ENCODE data around the gene WDFY3.
"Not testable (repeated sequence)": the region's sequence is repeated elsewhere in the genome, so short reads cannot be mapped to it uniquely, and the experiment has no call there.

The WDFY3 gene

GRCh38 chr4:84852081-84852480 lies 114.4 kb downstream of the WDFY3 start:
- DNase-seq: peak; percentile 25 to 51

GRCh38 chr4:84849051-84849640 lies 117.3 kb downstream of the WDFY3 start:
- DNase-seq: no peak

- no peak for DNase-seq
These were observed 118.1 kb downstream of the WDFY3 start for GRCh38 chr4:84848432-84848831.

GRCh38 chr4:84847978-84848377 lies 118.5 kb downstream of the WDFY3 start:
- no peak for DNase-seq

- DNase-seq: no peak
These were observed 119.5 kb downstream of the WDFY3 start for GRCh38 chr4:84846985-84847384.

- no peak for DNase-seq
These were observed 125.1 kb downstream of the WDFY3 start for GRCh38 chr4:84841435-84841834.

- no peak for DNase-seq
These were observed 128.7 kb downstream of the WDFY3 start for GRCh38 chr4:84837751-84838150.

- not testable (repeated sequence) for DNase-seq
These were observed 136.9 kb downstream of the WDFY3 start for GRCh38 chr4:84829633-84830032.

GRCh38 chr4:84826681-84827080 lies 139.8 kb downstream of the WDFY3 start:
- DNase-seq: no peak

- DNase-seq: no peak
These were observed 140.7 kb downstream of the WDFY3 start for GRCh38 chr4:84825701-84826341.

- no peak for DNase-seq
These were observed 145.4 kb downstream of the WDFY3 start for GRCh38 chr4:84821064-84821463.

- no peak for DNase-seq
These were observed 152.3 kb downstream of the WDFY3 start for GRCh38 chr4:84814094-84814750.

GRCh38 chr4:84809946-84810345 lies 156.5 kb downstream of the WDFY3 start:
- DNase-seq: no peak

GRCh38 chr4:84808332-84808731 lies 158.2 kb downstream of the WDFY3 start:
- DNase-seq: no peak

- not testable (repeated sequence) for DNase-seq
These were observed 159.9 kb downstream of the WDFY3 start for GRCh38 chr4:84806541-84806940.

- peak in 1 of 2 experiments; percentile 12 for DNase-seq
These were observed 162.4 kb downstream of the WDFY3 start for GRCh38 chr4:84804136-84804535.

GRCh38 chr4:84803720-84804119 lies 162.8 kb downstream of the WDFY3 start:
- DNase-seq: no peak

GRCh38 chr4:84803116-84803515 lies 163.4 kb downstream of the WDFY3 start:
- no peak for DNase-seq

GRCh38 chr4:84800256-84800655 lies 166.2 kb downstream of the WDFY3 start:
- no peak for DNase-seq

GRCh38 chr4:84799318-84799717 lies 167.2 kb downstream of the WDFY3 start:
- no peak for DNase-seq

- no peak for DNase-seq
These were observed 170.1 kb downstream of the WDFY3 start for GRCh38 chr4:84796394-84796793.

GRCh38 chr4:84792366-84793301 lies 173.9 kb downstream of the WDFY3 start:
- no peak for DNase-seq

Measured in NCI-H526 (cell line).